ENCODE results near the gene DAPL1.

DNA sequence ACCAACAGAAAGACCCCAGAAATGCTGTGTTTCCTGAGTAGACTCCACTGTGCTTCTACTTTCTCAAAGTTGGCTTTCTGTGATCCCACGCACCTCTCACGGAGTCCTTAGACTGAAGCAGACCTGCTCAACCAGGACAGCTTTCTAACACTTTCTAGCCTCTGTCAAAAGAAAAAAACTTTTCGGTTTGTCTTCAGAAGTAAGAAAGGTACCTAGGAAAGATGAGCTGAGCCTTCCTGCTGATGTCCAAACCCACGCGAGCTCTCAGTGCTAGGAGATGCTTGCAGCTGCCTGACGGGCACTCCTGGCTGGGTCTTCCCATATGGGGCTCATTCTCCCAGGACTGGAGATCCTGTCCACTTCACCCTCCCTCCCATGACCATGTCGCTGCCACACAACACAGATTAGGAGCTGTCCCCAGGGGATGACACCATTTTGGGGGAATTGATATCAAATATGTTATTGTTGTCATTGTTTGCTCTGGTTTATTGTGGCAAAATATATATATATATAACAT, 49.2 kb upstream of the DAPL1 start:
- TF ChIP-seq, protein P1, sequence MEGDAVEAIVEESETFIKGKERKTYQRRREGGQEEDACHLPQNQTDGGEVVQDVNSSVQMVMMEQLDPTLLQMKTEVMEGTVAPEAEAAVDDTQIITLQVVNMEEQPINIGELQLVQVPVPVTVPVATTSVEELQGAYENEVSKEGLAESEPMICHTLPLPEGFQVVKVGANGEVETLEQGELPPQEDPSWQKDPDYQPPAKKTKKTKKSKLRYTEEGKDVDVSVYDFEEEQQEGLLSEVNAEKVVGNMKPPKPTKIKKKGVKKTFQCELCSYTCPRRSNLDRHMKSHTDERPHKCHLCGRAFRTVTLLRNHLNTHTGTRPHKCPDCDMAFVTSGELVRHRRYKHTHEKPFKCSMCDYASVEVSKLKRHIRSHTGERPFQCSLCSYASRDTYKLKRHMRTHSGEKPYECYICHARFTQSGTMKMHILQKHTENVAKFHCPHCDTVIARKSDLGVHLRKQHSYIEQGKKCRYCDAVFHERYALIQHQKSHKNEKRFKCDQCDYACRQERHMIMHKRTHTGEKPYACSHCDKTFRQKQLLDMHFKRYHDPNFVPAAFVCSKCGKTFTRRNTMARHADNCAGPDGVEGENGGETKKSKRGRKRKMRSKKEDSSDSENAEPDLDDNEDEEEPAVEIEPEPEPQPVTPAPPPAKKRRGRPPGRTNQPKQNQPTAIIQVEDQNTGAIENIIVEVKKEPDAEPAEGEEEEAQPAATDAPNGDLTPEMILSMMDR (IDR thresholded peaks at IDR 0.05) = peak in 1 of 5 experiments; percentile 29
- no peak for TF ChIP-seq POLR2A (IDR thresholded peaks at IDR 0.05)
